ENCODE data around the gene ALDH18A1. TPM values are rescaled to one million over a fixed set of nuclear protein-coding genes. Genes with fewer than 3 reads are reported as not detected.

ALDH18A1 gene
- total and polyA plus RNA-seq, 8 donors, result 48.2 to 72.0 (median 58.1) TPM

DNA sequence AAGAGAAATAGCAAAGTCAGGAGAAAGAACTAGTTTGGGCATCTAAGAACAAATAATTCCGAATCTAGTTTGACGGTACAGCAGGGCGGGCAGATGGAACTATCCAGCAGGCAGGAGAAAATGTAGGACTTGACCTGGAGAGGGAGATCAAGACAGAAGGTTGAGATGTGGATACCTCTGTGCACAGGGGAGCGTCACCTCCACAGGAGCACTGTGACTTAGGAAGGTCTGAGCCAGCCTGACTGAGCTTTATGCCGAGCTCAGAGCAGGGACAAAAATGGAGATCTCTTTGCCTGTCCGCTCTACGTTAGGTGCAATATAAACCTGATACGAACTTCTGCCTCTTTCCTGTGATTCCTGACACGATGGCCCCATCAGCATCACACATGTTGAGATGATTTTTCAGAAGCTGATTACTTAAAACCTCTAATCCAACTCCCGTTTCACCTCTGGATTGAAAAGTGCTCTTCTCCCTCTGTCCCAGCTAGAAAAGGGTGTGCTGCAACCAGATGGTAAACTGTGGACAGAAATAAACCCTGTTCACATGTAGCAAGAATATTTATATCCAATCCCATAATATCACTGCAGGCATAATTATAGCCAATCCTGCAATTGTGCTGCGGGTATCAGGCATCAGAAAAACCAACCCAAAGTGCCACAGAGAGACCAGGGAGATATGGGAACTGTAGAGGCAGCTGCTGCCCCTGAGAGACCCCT lies 81.7 kb downstream of the ALDH18A1 start:
- intact Hi-C loops (cut with DNase I), result no loop called here
- H3K36me3 ChIP-seq, result no peaks in the 10 kb centered on the region
- no peak overlapping the region for H3K27ac ChIP-seq
- no peaks in the 10 kb centered on the region for H3K27me3 ChIP-seq
- DNase-seq (no peak), ATAC-seq (no peak)
- H3K9me3 ChIP-seq, result no peaks in the 10 kb centered on the region
- no peak overlapping the region for H3K4me3 ChIP-seq
- TF ChIP-seq CTCF (IDR thresholded peaks at IDR 0.05), result no peak
- H3K4me1 ChIP-seq, result no peaks in the 10 kb centered on the region

DNA sequence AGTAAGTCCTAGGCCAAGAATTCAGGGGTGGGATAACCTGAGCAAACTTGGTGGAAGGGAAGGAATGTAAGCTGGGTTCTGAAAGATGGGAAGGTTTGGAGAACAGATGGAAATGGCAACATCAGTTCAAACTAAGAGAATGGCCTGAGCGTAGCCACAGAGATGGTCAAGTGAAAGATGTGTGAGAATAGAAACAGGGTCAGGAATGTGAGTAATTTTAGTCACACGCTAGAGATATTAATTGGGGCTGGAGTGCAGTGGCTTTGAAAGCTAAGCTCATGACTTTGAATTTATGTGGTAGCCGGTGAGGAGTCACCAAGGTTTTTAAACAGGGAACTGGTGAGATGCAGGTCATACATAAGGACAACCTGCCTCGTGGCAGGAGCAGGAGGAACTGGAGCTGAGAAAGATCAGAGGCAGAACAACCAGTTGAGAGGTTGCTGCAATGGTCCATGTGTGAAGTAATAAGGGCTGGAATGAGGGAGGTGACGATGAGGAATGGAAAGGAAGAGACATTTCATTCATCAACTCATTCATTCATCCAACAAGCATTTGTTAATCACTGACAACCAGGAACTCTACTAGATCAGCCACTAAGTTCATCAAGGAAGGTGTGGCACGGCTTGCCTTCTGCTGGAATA lies 82.4 kb downstream of the ALDH18A1 start:
- Histone ChIP-seq H3K9me3 (no peaks in the 10 kb centered on the region), H3K27ac (no peak overlapping the region), H3K36me3 (no peaks in the 10 kb centered on the region), H3K4me3 (no peak overlapping the region), H3K27me3 (no peaks in the 10 kb centered on the region), H3K4me1 (no peaks in the 10 kb centered on the region)
- no peak for TF ChIP-seq CTCF (IDR thresholded peaks at IDR 0.05)
- intact Hi-C loops (cut with DNase I), result no loop called here
- DNase-seq (no peak), ATAC-seq (no peak)

DNA sequence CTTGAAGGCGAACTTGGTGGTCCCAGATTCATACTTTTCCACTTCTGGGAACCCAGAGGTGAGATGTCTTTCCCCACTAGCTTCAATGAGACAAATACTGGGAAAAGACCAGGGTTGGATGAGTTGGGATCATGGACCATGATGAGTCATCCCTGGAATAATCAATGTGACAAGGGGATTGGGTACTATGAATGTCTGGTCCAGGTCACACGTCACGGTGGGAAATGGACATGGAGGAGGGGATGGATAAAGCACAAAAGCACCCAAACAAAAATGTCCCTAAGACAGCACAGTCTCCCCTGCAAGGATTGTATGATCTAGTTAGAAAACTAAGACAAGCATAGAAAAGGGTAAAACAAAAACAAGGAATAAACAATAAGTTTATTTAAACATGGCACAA lies 83.0 kb downstream of the ALDH18A1 start:
- TF ChIP-seq CTCF (IDR thresholded peaks at IDR 0.05), result no peak
- Histone ChIP-seq H3K4me3 (no peak overlapping the region), H3K27me3 (no peaks in the 10 kb centered on the region), H3K4me1 (peaks cover 0 to under 1% of the 10 kb centered on the region in 2 donors), H3K9me3 (no peaks in the 10 kb centered on the region), H3K27ac (no peak overlapping the region), H3K36me3 (no peaks in the 10 kb centered on the region)
- ATAC-seq (no peak), DNase-seq (no peak)
- intact Hi-C loops (cut with DNase I), result no loop called here

DNA sequence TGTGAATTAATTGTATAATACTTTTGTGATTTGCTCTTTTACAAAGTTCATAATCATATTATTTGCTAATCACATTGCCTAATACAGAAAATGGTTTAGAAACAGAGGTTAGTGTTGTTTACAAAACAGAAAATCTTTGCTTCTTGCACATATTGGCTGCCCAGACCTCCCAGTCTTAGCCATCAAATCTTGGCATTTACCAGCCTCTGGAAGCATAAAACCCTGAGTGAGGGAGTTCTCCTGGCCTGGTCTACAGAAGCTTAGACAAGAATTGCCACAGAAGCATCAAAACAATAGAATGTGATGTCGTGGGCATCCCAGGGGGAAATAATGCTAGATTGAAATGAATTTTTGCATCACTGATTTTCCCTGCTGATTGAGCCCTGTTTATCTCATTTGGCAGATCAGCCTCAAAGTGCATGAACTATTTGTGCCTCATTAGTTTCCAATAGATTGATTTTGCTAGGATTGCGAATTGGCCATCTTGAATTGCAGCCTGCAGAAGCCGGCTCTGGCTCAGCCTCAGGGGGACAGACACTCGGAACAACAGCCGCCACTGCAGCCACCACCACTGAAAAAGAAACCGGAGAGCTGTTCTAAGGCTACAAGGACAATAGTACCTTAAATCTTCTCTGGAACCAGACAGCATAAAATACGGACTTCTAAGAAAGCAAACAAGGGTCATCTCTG lies 84.2 kb downstream of the ALDH18A1 start:
- Histone ChIP-seq H3K27ac (no peak overlapping the region), H3K36me3 (no peaks in the 10 kb centered on the region), H3K9me3 (no peaks in the 10 kb centered on the region), H3K27me3 (no peaks in the 10 kb centered on the region), H3K4me1 (peaks cover 0 to 10% of the 10 kb centered on the region in 2 donors), H3K4me3 (no peak overlapping the region)
- TF ChIP-seq CTCF (IDR thresholded peaks at IDR 0.05), result no peak
- DNase-seq, result peak in 1 of 4 donors; percentile 46
- intact Hi-C loops (cut with DNase I), result no loop called here
- ATAC-seq, result no peak

DNA sequence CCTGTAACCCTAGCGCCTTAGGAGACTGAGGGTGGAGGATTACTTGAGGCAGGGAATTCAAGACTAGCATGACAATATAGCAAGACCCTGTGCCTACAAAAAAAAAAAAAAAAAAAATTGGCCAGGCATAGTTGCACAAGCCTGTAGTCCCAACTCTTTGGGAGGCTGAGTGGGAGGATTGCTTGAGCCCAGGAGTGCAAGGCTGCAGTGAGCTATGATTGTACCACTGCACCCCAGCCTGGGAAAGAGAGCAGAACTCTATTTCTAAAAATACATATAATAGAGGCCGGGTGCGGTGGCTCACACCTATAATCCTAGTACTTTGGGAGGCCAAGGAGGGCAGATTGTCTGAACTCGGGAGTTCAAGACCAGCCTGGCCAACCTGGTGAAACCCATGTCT lies 85.1 kb downstream of the ALDH18A1 start:
- H3K4me1 ChIP-seq, result peaks cover 0 to 10% of the 10 kb centered on the region in 2 donors
- no peak for DNase-seq
- no peak overlapping the region for H3K4me3 ChIP-seq
- no peaks in the 10 kb centered on the region for H3K9me3 ChIP-seq
- no peaks in the 10 kb centered on the region for H3K27me3 ChIP-seq
- no peak for ATAC-seq
- intact Hi-C loops (cut with DNase I), result no loop called here
- no peak overlapping the region for H3K27ac ChIP-seq
- TF ChIP-seq CTCF (IDR thresholded peaks at IDR 0.05), result no peak
- H3K36me3 ChIP-seq, result no peaks in the 10 kb centered on the region

Data from left lung (tissue), 10 donors.